HL-60 (cell line): ENCODE data around the gene PRDM15.

Source experiments
- DNase-seq, 2 experiments: peaks; one replicate each; pipeline ENCODE4 v3.0.0-alpha.2; 2010 to 2020; ENCODE audit warnings: low read depth in 1 of 2, low spot score in 1 of 2
- H3K27ac ChIP-seq: fragments of 250-450 bp; sonication (Bioruptor Pico); replicated peaks from 2 replicates; pipeline ENCODE4 v1.5.1; 2020; ENCODE audit warnings: mild to moderate bottlenecking, moderate library complexity
- H3K27me3 ChIP-seq: fragments of 250-450 bp; sonication (Bioruptor Pico); 2 replicates; pipeline ENCODE4 v1.5.1; 2021; ENCODE audit warnings: mild to moderate bottlenecking, moderate library complexity; ENCODE audit not compliant: insufficient read depth, poor library complexity, severe bottlenecking
- H3K4me3 ChIP-seq: replicated peaks from 2 replicates; pipeline ENCODE4 v1.5.1; 2011; ENCODE audit warnings: mild to moderate bottlenecking, control low read depth, low read length; ENCODE audit not compliant: insufficient read depth
- CTCF ChIP-seq: IDR thresholded peaks from one replicate; pipeline ENCODE4 v1.5.1; 2011; ENCODE audit warnings: low read length, control low read depth, inconsistent platforms; ENCODE audit not compliant: insufficient read depth
- GABPA ChIP-seq: IDR thresholded peaks from 2 replicates; pipeline ENCODE4 v1.6.1; 2012; ENCODE audit warnings: low read depth
- POLR2AphosphoS5 ChIP-seq: IDR thresholded peaks from 2 replicates; pipeline ENCODE4 v1.6.1; 2012; ENCODE audit warnings: low read depth
- REST ChIP-seq: IDR thresholded peaks from 2 replicates; pipeline ENCODE4 v1.6.1; 2012; ENCODE audit warnings: low read depth; ENCODE audit not compliant: insufficient replicate concordance
- SPI1 ChIP-seq: IDR thresholded peaks from 2 replicates; pipeline ENCODE4 v1.6.1; 2012; ENCODE audit warnings: low read depth, mild to moderate bottlenecking, borderline replicate concordance

PRDM15 gene

GRCh38 chr21:41783476-41784180, 95.5 kb downstream of the PRDM15 start:
- no peak overlapping the region for H3K27ac ChIP-seq
- no peaks in the 10 kb centered on the region for H3K27me3 ChIP-seq
- TF ChIP-seq REST, result no peak
- no peak for TF ChIP-seq POLR2AphosphoS5
- no peak for TF ChIP-seq SPI1
- TF ChIP-seq CTCF, result no peak
- no peak for TF ChIP-seq GABPA
- peak in 1 of 2 experiments; percentile 52 for DNase-seq
- H3K4me3 ChIP-seq, result no peak overlapping the region

- TF ChIP-seq GABPA, result no peak
- no peak for TF ChIP-seq POLR2AphosphoS5
- no peak for TF ChIP-seq CTCF
- TF ChIP-seq REST, result no peak
- TF ChIP-seq SPI1, result no peak
- Histone ChIP-seq H3K27me3 (no peaks in the 10 kb centered on the region), H3K27ac (no peak overlapping the region), H3K4me3 (no peak overlapping the region)
- DNase-seq, result no peak
These were observed 98.1 kb downstream of the PRDM15 start for GRCh38 chr21:41781050-41781410.

- TF ChIP-seq GABPA, result no peak
- TF ChIP-seq REST, result no peak
- no peak for TF ChIP-seq POLR2AphosphoS5
- TF ChIP-seq CTCF, result no peak
- no peak for TF ChIP-seq SPI1
- Histone ChIP-seq H3K27ac (no peak overlapping the region), H3K27me3 (no peaks in the 10 kb centered on the region), H3K4me3 (no peak overlapping the region)
- no peak for DNase-seq
These were observed 98.7 kb downstream of the PRDM15 start for GRCh38 chr21:41780337-41781049.
